HG03469 (cell line): Measurements from ENCODE around the gene HOXC10.

Experiments used
- ATAC-seq: cut with Tn5 transposase; IDR thresholded peaks from one replicate; pipeline ENCODE4 v1.9.1; 2021; ENCODE audit warnings: mild to moderate bottlenecking, moderate library complexity, moderate number of reproducible peaks; ENCODE audit not compliant: unreplicated experiment

Gene HOXC10

GRCh38 chr12:53990311-53991076 is 5.5 kb downstream of the HOXC10 start:
- no peak for ATAC-seq

DNA sequence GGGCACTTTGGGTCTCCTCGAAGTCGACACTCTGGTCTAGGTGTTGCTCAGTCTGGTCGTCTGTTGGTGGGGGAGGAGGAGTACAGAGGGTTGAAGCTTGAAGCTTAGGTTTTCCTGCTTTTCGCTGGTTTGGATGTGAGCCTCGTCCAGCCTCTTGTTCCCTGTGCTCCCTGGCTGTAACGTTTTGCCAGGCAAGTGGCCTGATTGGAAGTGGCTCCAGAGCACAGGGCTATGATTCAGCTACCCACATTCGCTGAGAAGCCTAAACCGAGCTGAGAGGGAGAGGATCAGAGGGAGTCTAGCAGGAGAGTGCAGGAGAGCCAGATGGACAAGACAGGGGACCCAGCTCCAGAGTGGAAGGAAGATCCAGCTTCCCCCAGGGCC is 6.1 kb downstream of the HOXC10 start:
- ATAC-seq: no peak

GRCh38 chr12:53992377-53992889 is 7.5 kb downstream of the HOXC10 start:
- ATAC-seq: no peak

DNA sequence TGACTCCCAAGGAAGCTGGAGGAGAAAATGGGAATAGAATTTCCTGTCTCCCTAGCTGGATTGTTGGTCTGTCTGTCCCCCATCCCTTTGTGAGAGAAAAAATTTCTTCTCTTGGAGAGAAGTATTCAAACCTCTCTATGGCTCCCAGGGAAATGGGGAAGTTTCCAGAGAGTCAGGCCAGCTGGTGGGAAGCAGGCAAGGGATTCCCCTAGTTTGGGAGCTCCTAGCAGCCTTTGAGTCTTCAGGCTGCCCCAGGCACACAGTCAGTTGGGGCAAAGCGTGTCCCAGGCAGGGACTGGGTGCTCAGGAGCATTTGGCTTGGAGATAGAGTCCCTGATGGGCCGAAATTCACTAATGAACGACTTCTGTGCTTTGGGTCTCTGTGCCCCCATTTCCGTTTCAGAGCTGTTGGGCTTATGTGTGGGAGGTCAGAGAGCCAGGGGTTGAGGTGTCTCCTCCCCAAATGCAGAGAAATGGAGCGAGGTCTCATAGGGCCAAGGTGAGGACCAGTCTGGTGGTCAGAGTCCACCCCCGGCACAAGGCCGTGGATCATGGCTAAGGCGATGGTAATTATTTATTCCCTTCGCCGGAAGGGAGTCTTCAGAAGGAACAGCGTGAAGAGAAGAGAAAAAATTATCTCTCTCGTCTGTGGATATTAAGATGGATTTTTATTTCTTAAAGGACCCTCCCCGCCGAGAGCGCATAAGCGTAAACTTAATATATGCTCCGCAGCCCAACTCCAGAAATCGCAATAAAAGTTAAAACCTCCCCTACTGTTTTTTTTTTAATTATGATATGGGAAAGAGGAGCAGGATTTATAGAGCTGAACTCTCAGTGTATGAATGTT is 8.4 kb downstream of the HOXC10 start:
- no peak for ATAC-seq

DNA sequence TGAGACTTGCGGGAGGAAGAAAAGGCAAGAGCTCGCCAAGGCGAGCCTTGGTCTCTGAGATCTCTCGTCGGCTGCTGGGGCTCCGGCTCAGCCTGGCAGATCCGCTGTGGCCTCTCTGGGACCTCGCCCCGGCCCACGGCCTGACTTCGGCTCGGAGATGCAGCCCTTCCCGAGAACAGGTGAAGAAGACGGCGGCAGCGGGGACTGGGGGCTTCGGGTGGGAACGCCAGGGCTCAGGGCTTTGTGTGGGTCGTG is 9.0 kb downstream of the HOXC10 start:
- ATAC-seq: no peak

GRCh38 chr12:53994264-53995001 is 9.5 kb downstream of the HOXC10 start:
- no peak for ATAC-seq

- no peak for ATAC-seq
These were observed 10.0 kb downstream of the HOXC10 start for GRCh38 chr12:53995002-53995377.

GRCh38 chr12:53995378-53996239 is 10.7 kb downstream of the HOXC10 start:
- ATAC-seq: no peak

- ATAC-seq: no peak
These were observed 11.6 kb downstream of the HOXC10 start for GRCh38 chr12:53996240-53997203.

DNA sequence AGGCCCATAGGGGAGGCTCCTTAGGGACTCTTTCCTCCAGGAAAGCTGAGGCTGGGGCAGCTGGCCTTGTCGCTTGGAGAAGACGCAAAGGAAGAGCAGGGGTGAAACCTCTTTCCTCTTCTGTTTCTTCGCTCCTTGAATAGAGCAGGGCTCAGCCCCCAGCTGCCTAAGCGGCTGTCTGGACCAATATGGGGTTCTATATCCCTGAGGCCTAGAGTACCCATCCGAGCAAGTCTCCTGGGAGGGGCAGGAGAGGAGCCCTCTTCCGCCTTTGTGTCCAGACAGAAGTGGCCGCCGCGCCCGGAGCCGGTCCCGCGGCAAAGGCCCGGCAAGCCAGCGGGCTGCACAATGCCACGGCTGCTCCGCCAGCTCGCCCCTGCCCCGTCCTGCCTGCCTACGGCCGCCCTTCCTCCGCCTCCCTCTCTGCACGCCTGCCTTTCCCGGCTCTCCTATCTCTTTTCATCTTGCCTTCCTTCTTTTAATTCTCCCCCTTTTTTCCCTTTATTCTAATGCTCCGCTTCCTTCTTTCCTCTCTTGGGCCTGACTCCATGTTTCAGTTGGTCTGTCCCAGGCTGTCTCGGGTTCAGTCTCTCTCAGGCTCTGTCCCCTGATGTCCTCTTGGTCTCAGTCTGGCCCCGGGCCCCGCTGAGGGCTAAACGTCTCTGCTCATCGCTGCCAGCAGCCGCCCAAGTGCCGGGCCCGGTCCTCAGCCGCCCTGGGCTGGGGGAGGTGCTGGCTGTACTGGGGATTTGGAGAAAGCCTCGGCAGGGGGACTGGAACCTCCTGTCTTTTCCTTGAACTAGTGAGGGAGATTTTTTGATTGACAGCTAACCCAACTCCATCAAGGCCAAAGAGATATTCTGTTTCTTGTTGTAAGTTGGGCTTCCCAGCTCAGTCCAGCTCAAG is 12.5 kb downstream of the HOXC10 start:
- no peak for ATAC-seq

- ATAC-seq: no peak
These were observed 13.4 kb downstream of the HOXC10 start for GRCh38 chr12:53998110-53998899.

DNA sequence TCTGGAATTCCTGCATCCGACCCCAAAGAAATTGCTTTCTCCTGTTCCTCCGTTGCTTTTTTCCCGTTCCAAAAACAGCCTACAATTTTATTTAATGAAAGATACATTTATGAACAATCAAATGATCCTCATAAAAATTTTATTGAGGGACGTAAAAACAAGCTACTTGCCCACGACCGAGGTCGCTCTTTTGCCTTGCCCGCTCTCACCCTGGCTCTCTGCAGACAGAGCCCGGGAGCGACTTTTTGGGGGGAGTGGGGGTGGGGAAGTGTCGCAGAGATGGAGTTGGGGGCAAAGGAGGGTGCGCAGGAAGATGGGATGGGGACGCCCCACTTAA is 13.9 kb downstream of the HOXC10 start:
- no peak for ATAC-seq

- ATAC-seq: no peak
These were observed 14.7 kb downstream of the HOXC10 start for GRCh38 chr12:53999559-54000115.

- no peak for ATAC-seq
These were observed 15.5 kb downstream of the HOXC10 start, which contains the start of gene HOXC9 for GRCh38 chr12:54000116-54001114. HOXC9 (plus strand) TSS chr12:54000161; CDS start chr12:54000189, 28 bp downstream.

- no peak for ATAC-seq
These were observed 16.6 kb downstream of the HOXC10 start for GRCh38 chr12:54001283-54002187.
